Skeletal muscle tissue (tissue), 4 donors: ENCODE data around the gene KLHL6. TPM values are rescaled to one million over a fixed set of nuclear protein-coding genes. Genes with fewer than 3 reads are reported as not detected.
"Not testable (repeated sequence)": the region's sequence is repeated elsewhere in the genome, so short reads cannot be mapped to it uniquely, and the experiment has no call there.

Experiments used
- H3K27ac ChIP-seq: one replicate; pipeline ENCODE4 v1.7.0; 2013; ENCODE audit warnings: mild to moderate bottlenecking, low read depth, low read length, inconsistent platforms
- H3K27me3 ChIP-seq, 3 donors: one replicate each; pipeline ENCODE4 v1.7.0; 2013; ENCODE audit warnings: low read length in 3 of 3; ENCODE audit not compliant: control insufficient read depth in 3 of 3, insufficient read depth in 3 of 3
- H3K36me3 ChIP-seq, 3 donors: one replicate each; pipeline ENCODE4 v1.7.0; 2013; ENCODE audit warnings: low read length in 3 of 3; ENCODE audit not compliant: control insufficient read depth in 3 of 3, insufficient read depth in 3 of 3
- H3K4me1 ChIP-seq, 3 donors: one replicate each; pipeline ENCODE4 v1.7.0; 2013; ENCODE audit warnings: low read length in 3 of 3, mild to moderate bottlenecking in 3 of 3; ENCODE audit not compliant: control insufficient read depth in 3 of 3, insufficient read depth in 3 of 3
- H3K4me3 ChIP-seq, 3 donors: one replicate each; pipeline ENCODE4 v1.7.0; 2013; ENCODE audit warnings: low read length in 3 of 3
- H3K9ac ChIP-seq, 3 donors: one replicate each; pipeline ENCODE4 v1.7.0; 2013; ENCODE audit warnings: low read length in 3 of 3, mild to moderate bottlenecking in 3 of 3, moderate library complexity in 2 of 3, low read depth in 1 of 3
- H3K9me3 ChIP-seq, 3 donors: one replicate each; pipeline ENCODE4 v1.7.0; 2013; ENCODE audit warnings: low read length in 3 of 3; ENCODE audit not compliant: control insufficient read depth in 3 of 3
- total RNA-seq: library from RNA; depleted of rRNA; stranded (reverse); fragments of >200 nt; gene quantifications from one replicate; pipeline ENCODE4 v1.2.3, GENCODE V29; 2014
- donor health status: Osteomylitis.

The KLHL6 gene
- total RNA-seq, 1 donor from 2014 or later = 1.0 TPM

DNA sequence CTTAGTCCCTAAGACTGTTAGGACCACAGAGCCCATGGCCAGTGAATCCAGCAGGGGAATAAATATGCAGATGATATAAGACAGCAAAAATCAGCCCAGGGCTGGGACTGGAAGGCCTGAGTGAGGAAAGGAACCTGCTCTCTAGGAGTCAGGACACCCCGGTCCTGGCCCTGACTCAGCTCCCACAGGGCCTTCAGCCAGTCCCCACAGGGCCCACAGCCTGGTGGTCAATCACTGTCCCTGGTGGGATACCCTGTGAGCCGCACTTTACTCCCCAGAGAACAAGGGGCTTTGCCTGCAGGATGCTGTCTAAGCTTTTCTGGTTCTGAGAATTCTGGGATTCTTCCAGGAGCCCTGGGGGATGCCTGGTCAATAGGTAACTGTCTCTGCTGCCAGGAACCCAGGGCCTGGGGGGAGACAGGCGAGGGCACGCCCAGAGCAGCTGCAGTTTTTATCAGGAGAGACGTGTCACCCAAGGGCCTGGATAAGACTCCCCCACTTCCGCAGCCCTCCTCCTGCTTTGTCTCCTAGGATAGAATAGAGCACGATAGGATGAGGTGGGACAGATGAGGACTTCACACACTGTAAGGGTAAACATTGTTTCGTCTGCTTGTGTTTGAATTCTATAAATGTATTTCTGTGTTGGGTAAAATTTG is 77.6 kb downstream of the KLHL6 start:
- H3K4me3 ChIP-seq = no peak overlapping the region
- no peak overlapping the region for H3K27ac ChIP-seq
- no peaks in the 10 kb centered on the region for H3K36me3 ChIP-seq
- H3K4me1 ChIP-seq = peaks cover 5 to 13% (median 6%) of the 10 kb centered on the region in 3 donors
- no peak overlapping the region for H3K9ac ChIP-seq
- H3K27me3 ChIP-seq = no peaks in the 10 kb centered on the region
- no peaks in the 10 kb centered on the region for H3K9me3 ChIP-seq

DNA sequence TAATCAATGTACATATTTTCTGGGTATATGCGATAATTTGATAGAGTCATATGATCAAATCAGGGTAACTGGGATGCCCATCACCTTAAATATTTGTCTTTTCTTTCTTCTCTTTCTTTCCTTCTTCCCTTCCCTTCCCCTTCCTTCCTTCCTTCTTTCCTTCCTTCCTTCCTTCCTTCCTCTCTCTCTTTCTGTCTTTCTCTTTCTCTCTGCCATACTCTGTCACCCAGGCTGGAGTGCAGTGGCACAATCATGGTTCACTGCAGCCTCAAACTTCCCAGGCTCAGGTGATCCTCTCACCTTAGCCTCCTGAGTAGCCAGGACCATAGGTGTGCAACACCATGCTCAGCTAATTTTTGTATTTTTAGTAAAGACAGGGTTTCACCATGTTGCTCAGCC is 79.7 kb downstream of the KLHL6 start:
- not testable (repeated sequence) for H3K9me3 ChIP-seq, H3K4me3 ChIP-seq, H3K4me1 ChIP-seq, H3K27ac ChIP-seq, H3K36me3 ChIP-seq, H3K27me3 ChIP-seq, H3K9ac ChIP-seq

DNA sequence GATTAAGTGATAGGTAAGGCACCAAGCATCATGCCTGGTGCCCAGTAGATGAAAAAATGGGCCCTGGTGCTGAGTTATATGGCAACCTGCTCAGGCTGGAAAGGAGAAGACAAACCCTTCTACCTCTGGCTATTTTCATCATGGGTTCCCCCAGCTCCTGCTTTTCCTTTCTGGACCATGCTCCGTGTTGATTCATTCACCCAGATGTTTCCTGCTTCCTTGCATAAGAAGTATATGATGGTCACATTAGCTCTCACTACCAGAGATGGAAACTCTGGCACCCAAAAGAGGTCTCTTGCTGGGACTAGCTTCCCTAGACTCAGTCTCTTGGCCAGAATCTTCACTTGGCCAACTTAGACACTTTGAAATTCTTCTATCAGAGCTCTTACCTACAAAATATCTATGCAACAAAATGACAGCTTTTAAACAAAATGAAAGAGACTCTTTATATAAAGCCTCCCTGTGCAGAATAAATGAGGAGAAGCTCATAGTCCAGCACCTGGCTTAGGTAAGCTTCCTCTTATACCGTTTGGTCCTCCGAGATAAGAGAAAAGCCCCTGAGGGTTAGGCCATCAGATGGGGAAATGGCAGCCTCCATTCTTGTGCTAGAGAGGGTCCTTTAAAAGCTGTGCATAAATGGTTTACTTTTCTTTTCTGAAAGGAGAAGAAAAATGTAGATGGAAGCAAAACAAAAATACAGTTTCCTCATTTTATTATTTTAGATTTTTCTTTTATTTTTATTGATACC is 80.3 kb downstream of the KLHL6 start:
- H3K4me3 ChIP-seq = no peak overlapping the region
- H3K36me3 ChIP-seq = no peaks in the 10 kb centered on the region
- H3K9me3 ChIP-seq = no peaks in the 10 kb centered on the region
- peaks cover 0 to 7% (median 5%) of the 10 kb centered on the region in 3 donors for H3K4me1 ChIP-seq
- no peak overlapping the region for H3K27ac ChIP-seq
- no peaks in the 10 kb centered on the region for H3K27me3 ChIP-seq
- H3K9ac ChIP-seq = no peak overlapping the region

DNA sequence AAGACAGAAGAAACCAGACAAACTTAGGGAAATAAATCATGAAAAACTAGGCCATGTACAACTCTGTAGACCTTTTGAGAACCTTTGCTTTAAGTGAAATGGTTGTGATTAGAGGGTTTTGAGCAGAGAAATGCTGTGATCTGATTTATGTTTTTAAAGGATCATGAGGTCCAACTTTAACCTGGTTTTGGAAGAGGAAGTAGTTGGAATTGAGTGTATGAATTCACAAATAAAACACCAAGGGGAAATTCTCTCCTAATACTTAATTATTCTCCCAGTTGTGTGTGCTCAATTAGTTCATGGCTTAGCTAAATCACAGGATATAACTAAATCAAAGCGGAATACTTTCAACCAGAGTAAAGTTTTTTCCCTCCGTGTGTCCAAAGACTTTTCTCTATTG is 81.5 kb downstream of the KLHL6 start:
- H3K4me1 ChIP-seq = peaks cover 2 to 3% (median 3%) of the 10 kb centered on the region in 3 donors
- no peak overlapping the region for H3K4me3 ChIP-seq
- no peak overlapping the region for H3K27ac ChIP-seq
- H3K27me3 ChIP-seq = no peaks in the 10 kb centered on the region
- no peaks in the 10 kb centered on the region for H3K36me3 ChIP-seq
- H3K9ac ChIP-seq = no peak overlapping the region
- no peaks in the 10 kb centered on the region for H3K9me3 ChIP-seq

DNA sequence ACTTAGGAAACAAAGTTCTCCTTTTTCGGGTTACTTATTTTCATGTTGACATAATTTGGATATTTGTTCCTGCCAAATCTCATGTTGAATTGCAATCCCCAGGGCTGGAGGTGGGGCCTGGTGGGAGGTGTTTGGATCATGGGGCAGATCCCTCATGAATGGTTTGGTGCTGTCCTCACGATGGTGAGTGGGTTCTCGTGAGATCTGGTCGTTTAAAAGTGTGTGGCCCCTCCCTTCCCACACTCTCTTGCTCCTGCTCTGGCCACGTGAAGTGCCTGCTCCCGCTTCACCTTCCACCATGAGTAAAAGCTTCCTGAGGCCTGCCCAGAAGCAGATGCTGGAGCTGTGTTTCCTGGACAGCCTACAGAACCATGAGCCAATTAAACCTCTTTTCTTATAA is 83.4 kb downstream of the KLHL6 start:
- Histone ChIP-seq H3K27me3 (no peaks in the 10 kb centered on the region), H3K4me3 (no peak overlapping the region), H3K27ac (no peak overlapping the region), H3K9me3 (no peaks in the 10 kb centered on the region), H3K4me1 (peaks cover 2 to 4% (median 3%) of the 10 kb centered on the region in 3 donors), H3K36me3 (no peaks in the 10 kb centered on the region), H3K9ac (no peak overlapping the region)

DNA sequence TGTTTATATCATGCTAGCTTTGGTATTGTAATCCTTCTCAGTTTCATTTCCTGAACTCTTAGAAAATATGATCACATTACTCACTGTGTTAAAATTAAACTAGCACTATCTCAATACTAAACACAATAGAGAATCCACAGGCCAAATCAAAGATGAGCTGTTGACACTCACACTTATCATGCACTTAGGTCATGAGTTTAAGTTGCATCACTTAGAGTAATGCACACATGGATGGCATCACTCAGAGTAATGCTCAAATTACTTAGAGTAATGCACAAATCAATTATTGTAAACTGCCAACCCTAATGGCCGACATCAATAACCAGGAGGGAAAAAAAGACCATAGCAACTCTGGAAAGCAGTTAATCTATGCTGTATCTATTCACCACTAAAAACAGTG is 87.1 kb downstream of the KLHL6 start:
- Histone ChIP-seq H3K27ac (no peak overlapping the region), H3K27me3 (no peaks in the 10 kb centered on the region), H3K9me3 (no peaks in the 10 kb centered on the region), H3K9ac (no peak overlapping the region), H3K36me3 (no peaks in the 10 kb centered on the region), H3K4me1 (peaks cover 2 to 4% (median 3%) of the 10 kb centered on the region in 3 donors), H3K4me3 (no peak overlapping the region)

DNA sequence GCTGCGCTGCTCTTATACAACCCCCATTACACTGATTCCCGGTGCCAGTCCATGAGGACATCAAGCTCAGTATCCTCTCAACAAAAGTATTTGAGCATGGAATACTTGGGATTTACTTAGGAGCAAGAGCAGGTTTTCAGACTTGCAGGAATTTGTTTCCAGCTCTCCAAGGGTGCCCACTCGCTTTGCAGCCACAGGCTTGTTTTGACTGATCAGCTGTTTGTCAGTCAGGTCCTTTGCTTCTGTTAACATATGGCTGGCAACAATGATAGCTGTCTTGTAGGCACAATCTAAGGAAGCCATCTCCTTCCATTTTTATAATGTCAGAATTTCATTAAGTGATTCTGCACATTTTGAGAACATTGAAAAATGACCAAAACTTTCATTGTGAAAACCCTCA is 88.9 kb downstream of the KLHL6 start:
- H3K9me3 ChIP-seq = no peaks in the 10 kb centered on the region
- peaks cover 2 to 4% (median 3%) of the 10 kb centered on the region in 3 donors for H3K4me1 ChIP-seq
- no peaks in the 10 kb centered on the region for H3K36me3 ChIP-seq
- H3K27me3 ChIP-seq = no peaks in the 10 kb centered on the region
- no peak overlapping the region for H3K9ac ChIP-seq
- H3K27ac ChIP-seq = no peak overlapping the region
- H3K4me3 ChIP-seq = no peak overlapping the region

DNA sequence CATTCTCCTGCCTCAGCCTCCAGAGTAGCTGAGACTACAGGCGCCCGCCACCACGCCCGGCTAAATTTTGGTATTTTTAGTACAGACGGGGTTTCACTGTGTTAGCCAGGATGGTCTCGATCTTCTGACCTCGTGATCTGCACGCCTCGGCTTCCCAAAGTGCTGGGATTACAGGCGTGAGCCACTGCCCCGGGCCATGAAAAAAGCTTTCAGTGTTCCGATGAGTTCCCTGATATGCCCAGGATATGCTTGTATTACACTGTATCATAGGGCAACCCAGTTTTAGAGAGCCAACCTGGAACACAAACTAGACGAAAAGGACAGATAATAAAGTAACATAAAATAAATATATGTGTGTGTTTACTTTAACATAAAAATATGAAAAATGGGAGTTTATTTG is 89.8 kb downstream of the KLHL6 start:
- not testable (repeated sequence) for H3K9ac ChIP-seq, H3K36me3 ChIP-seq, H3K27me3 ChIP-seq, H3K4me3 ChIP-seq, H3K27ac ChIP-seq, H3K4me1 ChIP-seq, H3K9me3 ChIP-seq

DNA sequence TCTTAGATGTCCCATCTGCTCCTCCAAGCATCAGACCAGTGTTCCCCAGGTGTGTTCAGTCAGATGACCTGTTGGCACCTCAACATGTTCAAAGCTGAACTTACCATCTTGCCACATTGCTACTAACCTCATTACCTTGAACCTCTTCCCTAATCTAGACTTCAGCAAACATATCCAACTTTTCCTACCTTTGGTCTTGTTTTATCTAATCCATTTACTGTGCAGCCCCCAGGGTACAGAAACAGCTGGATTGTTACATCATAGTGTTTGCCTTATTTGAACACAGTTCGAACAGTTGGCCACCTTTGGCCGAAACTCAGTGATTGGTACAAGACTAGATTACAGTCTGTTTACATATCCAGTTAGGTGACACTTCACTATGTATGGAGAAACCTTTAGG is 91.0 kb downstream of the KLHL6 start:
- Histone ChIP-seq H3K4me3 (no peak overlapping the region), H3K9me3 (no peaks in the 10 kb centered on the region), H3K36me3 (no peaks in the 10 kb centered on the region), H3K27me3 (no peaks in the 10 kb centered on the region), H3K9ac (no peak overlapping the region), H3K27ac (no peak overlapping the region), H3K4me1 (peaks cover 2 to 4% (median 3%) of the 10 kb centered on the region in 3 donors)
